GM12878 (cell line): ENCODE data around the gene ZDBF2. TPM values are rescaled to one million over a fixed set of nuclear protein-coding genes. Genes with fewer than 3 reads are reported as not detected.

Source experiments
- ATAC-seq: fragments of 200-7000 bp; cut with Tn5 transposase; 3 replicates; pipeline ENCODE4 v1.9.1; 2020; ENCODE audit warnings: mild to moderate bottlenecking, moderate library complexity
- BruUV-seq: library from RNA; stranded (reverse); fragments of 400-500 nt; replicated peaks from 2 replicates; lab custom pipeline; 2021; lab: Mats Ljungman, UMichigan
- CTCF ChIA-PET: fragments of 300-600 bp; sonication (Branson Sonifier 250); formaldehyde crosslinking; extraction: SDS; loops from one replicate; lab custom pipeline; 2021; ENCODE audit warnings: inconsistent platforms; lab: Yijun Ruan, JAX
- POLR2A ChIA-PET: fragments of 350-600 bp; formaldehyde crosslinking; extraction: SDS; loops from one replicate; lab custom pipeline; 2021; ENCODE audit warnings: inconsistent platforms; lab: Charles Lee
- RAD21 ChIA-PET: fragments of 300-600 bp; sonication (Branson Sonifier 250); formaldehyde crosslinking; loops from one replicate; lab custom pipeline; 2023; ENCODE audit warnings: antibody characterized with exemption; ENCODE audit not compliant: unreplicated experiment; lab: Charles Lee
- SMC1A ChIA-PET: fragments of 300-600 bp; sonication (Branson Sonifier 250); formaldehyde crosslinking; loops from one replicate; lab custom pipeline; 2023; ENCODE audit not compliant: unreplicated experiment, uncharacterized antibody; lab: Charles Lee
- DNase-seq: peaks from one replicate; pipeline ENCODE4 v3.0.0-alpha.2; 2011; ENCODE audit warnings: low read depth, low spot score
- FAIRE-seq: peaks from 3 replicates; lab custom pipeline; 2011; peaks lifted over from hg19 to GRCh38; lab: Jason Lieb, UNC
- H2AFZ ChIP-seq: 2 replicates; pipeline ENCODE4 v1.6.0; 2011; ENCODE audit warnings: low read depth, low read length, control low read depth; ENCODE audit not compliant: control insufficient read depth
- H3K27ac ChIP-seq: 2 replicates; pipeline ENCODE4 v1.5.1; 2011; ENCODE audit warnings: control low read depth; ENCODE audit not compliant: control insufficient read depth, insufficient read depth
- H3K27me3 ChIP-seq, 2 experiments: replicated peaks in 1 of 2; 2 replicates each; pipeline versions ENCODE4 v1.6.0 to v1.6.1; 2011; ENCODE audit warnings: low read length in 1 of 2; ENCODE audit not compliant: control insufficient read depth in 2 of 2, insufficient read depth in 2 of 2
- H3K36me3 ChIP-seq, 2 experiments: 2 replicates each; pipeline ENCODE4 v1.5.1; 2011; ENCODE audit warnings: low read length in 1 of 2; ENCODE audit not compliant: control insufficient read depth in 2 of 2, insufficient read depth in 2 of 2
- H3K4me1 ChIP-seq: 2 replicates; pipeline ENCODE4 v1.6.1; 2011; ENCODE audit warnings: mild to moderate bottlenecking, low read length, moderate library complexity, mixed read lengths; ENCODE audit not compliant: control insufficient read depth, insufficient read depth
- H3K4me2 ChIP-seq: 2 replicates; pipeline ENCODE4 v1.6.0; 2011; ENCODE audit warnings: control low read depth; ENCODE audit not compliant: control insufficient read depth, insufficient read depth
- H3K4me3 ChIP-seq: fragments of 200-600 bp; sonication (generic); 2 replicates; pipeline ENCODE4 v1.5.1; 2016
- H3K79me2 ChIP-seq: 2 replicates; pipeline ENCODE4 v1.6.0; 2011; ENCODE audit warnings: low read length; ENCODE audit not compliant: control insufficient read depth, insufficient read depth
- H3K9ac ChIP-seq: 2 replicates; pipeline ENCODE4 v1.8.0; 2011; ENCODE audit warnings: low read length, control low read depth, mixed read lengths; ENCODE audit not compliant: control insufficient read depth, insufficient read depth
- H3K9me3 ChIP-seq: replicated peaks from 3 replicates; pipeline ENCODE4 v1.5.1; 2011; ENCODE audit warnings: mild to moderate bottlenecking, low read length; ENCODE audit not compliant: control insufficient read depth, insufficient read depth
- H4K20me1 ChIP-seq: 2 replicates; pipeline ENCODE4 v1.6.0; 2011; ENCODE audit not compliant: control insufficient read depth, insufficient read depth
- ATF2 ChIP-seq: IDR thresholded peaks from 2 replicates; pipeline ENCODE4 v1.6.1; 2012; ENCODE audit warnings: low read length, inconsistent platforms
- ATF7 ChIP-seq: fragments of 450-650 bp; IDR thresholded peaks from 2 replicates; pipeline ENCODE4 v1.6.1; 2016; ENCODE audit warnings: low read depth, mild to moderate bottlenecking
- BACH1 ChIP-seq: fragments of 450-650 bp; IDR thresholded peaks from 2 replicates; pipeline ENCODE4 v1.6.1; 2017; ENCODE audit warnings: mild to moderate bottlenecking, borderline replicate concordance
- BCL11A ChIP-seq: IDR thresholded peaks from 2 replicates; pipeline ENCODE4 v1.6.1; 2011; ENCODE audit warnings: low read depth, low read length
- CBX5 ChIP-seq: sonication (generic); IDR thresholded peaks from 2 replicates; pipeline ENCODE4 v1.6.1; 2016; ENCODE audit warnings: low read depth, moderate library complexity, mild to moderate bottlenecking, inconsistent platforms
- CHD1 ChIP-seq: IDR thresholded peaks from 2 replicates; pipeline ENCODE4 v1.6.1; 2012; ENCODE audit warnings: low read depth, low read length, improper control_type of control experiment
- CREB1 ChIP-seq: IDR thresholded peaks from 2 replicates; pipeline ENCODE4 v1.6.1; 2012; ENCODE audit warnings: low read depth, mild to moderate bottlenecking, inconsistent platforms
- MTA2 ChIP-seq: fragments of 450-650 bp; IDR thresholded peaks from 2 replicates; pipeline ENCODE4 v1.6.1; 2016; ENCODE audit warnings: low read depth, mild to moderate bottlenecking, moderate library complexity
- SMC3 ChIP-seq: IDR thresholded peaks from 2 replicates; pipeline ENCODE4 v1.6.1; 2011; ENCODE audit warnings: low read length, improper control_type of control experiment, borderline replicate concordance
- SPI1 ChIP-seq: IDR thresholded peaks from 2 replicates; pipeline ENCODE4 v1.6.1; 2011; ENCODE audit warnings: low read depth, mild to moderate bottlenecking, low read length, moderate library complexity, borderline replicate concordance; ENCODE audit not compliant: insufficient read depth
- SUZ12 ChIP-seq: fragments of 200-600 bp; sonication (generic); IDR thresholded peaks from one replicate; pipeline ENCODE4 v1.6.1; 2018; ENCODE audit warnings: antibody characterized with exemption, mild to moderate bottlenecking; ENCODE audit not compliant: unreplicated experiment
- ZBTB40 ChIP-seq: fragments of 450-650 bp; IDR thresholded peaks from 2 replicates; pipeline ENCODE4 v1.6.1; 2016; ENCODE audit warnings: mild to moderate bottlenecking, moderate library complexity, borderline replicate concordance
- WGBS: methylation state at CpG from one replicate; pipeline ENCODE4 v1.1.6; 2016; ENCODE audit warnings: low lambda C conversion rate; ENCODE audit not compliant: insufficient replicate concordance, insufficient coverage; ENCODE audit errors: missing lambda C conversion rate; 5-methylcytosine and 5-hydroxymethylcytosine counted together
- in situ Hi-C: fragments of 300-500 bp; cut with MboI; formaldehyde crosslinking; loops from 9 replicates; pipeline ENCODE4 v1.14.3; 2018; ENCODE audit warnings: mixed read lengths
- intact Hi-C: fragments of 100-400 bp; cut with micrococcal nuclease; formaldehyde crosslinking; loops from one replicate; pipeline ENCODE4 v1.14.2; 2022; ENCODE audit not compliant: unreplicated experiment
- polyA plus RNA-seq, 11 experiments: library from polyadenylated mRNA; depleted of rRNA in 4 of 11; unstranded in 6 of 11; stranded (reverse) in 5 of 11; fragments of >200 nt; fragmentation: Nextera tagmentation in 4 of 11; fragmentation: Illumina TruSeq in 1 of 11; extraction: Ambion mirVana in 4 of 11; extraction: Trizol in 1 of 11; gene quantifications; 1 replicate in 1 of 11; 2 replicates in 10 of 11; pipeline versions ENCODE4 v1.2.1 to v1.2.3, GENCODE V29; 2011 to 2016; ENCODE audit warnings: inconsistent platforms in 2 of 11, missing spikeins in 2 of 11, low read depth in 1 of 11
- total RNA-seq, 4 experiments: library from RNA; depleted of rRNA in 3 of 4; stranded (reverse); fragments of >200 nt in 3 of 4; fragmentation: Illumina TruSeq in 1 of 4; extraction: Trizol in 1 of 4; gene quantifications; 2 replicates each; pipeline versions ENCODE4 v1.2.1 to v1.2.3, GENCODE V29; 2013 to 2021

Gene ZDBF2
- total and polyA plus RNA-seq, 10 of the 15 experiments (the other 5 are each of a cell fraction or from before 2014, with no cell fraction given): 0.60 to 21.1 (median 4.2) TPM

GRCh38 chr2:206230060-206230762 lies 44.3 kb upstream of the ZDBF2 start:
- ChIA-PET POLR2A (interaction anchor here (0.6 kb wide), 1 partner anchor 32 kb away, joined by 5 read pairs; no protein-coding TSS in a partner anchor), SMC1A (no interaction called here), CTCF (no interaction called here), RAD21 (no interaction called here)
- WGBS: 71% methylated on average over 2 of the region's 2 CpGs
- Histone ChIP-seq H3K4me3 (no peak overlapping the region), H2AFZ (no peak overlapping the region), H3K27me3 (no peaks in the 10 kb centered on the region; a peak in 1 of 4 replicates), H3K79me2 (no peaks in the 10 kb centered on the region), H3K4me1 (peaks cover 7% of the 10 kb centered on the region), H3K4me2 (no peak overlapping the region), H3K27ac (no peak overlapping the region), H4K20me1 (no peaks in the 10 kb centered on the region), H3K9me3 (no peaks in the 10 kb centered on the region; the same call in 2 of the 3 replicates), H3K9ac (no peak overlapping the region), H3K36me3 (no peaks in the 10 kb centered on the region)
- no peak for DNase-seq
- in situ Hi-C loops (no loop called here), intact Hi-C loops (no loop called here)
- no peak for FAIRE-seq
- ATAC-seq: no peak
- BruUV-seq: no TSS peak
- no peak for TF ChIP-seq BCL11A
- TF ChIP-seq CBX5: no peak
- no peak for TF ChIP-seq SUZ12
- TF ChIP-seq ATF2: no peak
- TF ChIP-seq ZBTB40: no peak
- TF ChIP-seq CREB1: no peak
- no peak for TF ChIP-seq SMC3
- TF ChIP-seq BACH1: no peak
- no peak for TF ChIP-seq CHD1
- TF ChIP-seq ATF7: no peak
- no peak for TF ChIP-seq MTA2
- no peak for TF ChIP-seq SPI1
